Measurements from ENCODE around the gene ZNF343. TPM values are rescaled to one million over a fixed set of nuclear protein-coding genes. Genes with fewer than 3 reads are reported as not detected.

ZNF343 gene
- total and polyA plus RNA-seq, 10 of the 15 experiments (the other 5 are each of a cell fraction or from before 2014, with no cell fraction given): 1.3 to 11.1 (median 9.0) TPM

GRCh38 chr20:2545594-2545993, 36.9 kb upstream of the ZNF343 start:
- Histone ChIP-seq H3K27me3 (replicated peaks in 1 of 2; ENCODE audit: control insufficient read depth in 2 of 2, insufficient read depth in 2 of 2, low read length in 1 of 2) (no peaks in the 10 kb centered on the region; a peak in 1 of 4 replicates), H3K9me3 (replicated peaks; ENCODE audit: control insufficient read depth, insufficient read depth, low read length) (no peaks in the 10 kb centered on the region), H4K20me1 (ENCODE audit: control insufficient read depth, insufficient read depth) (no peaks in the 10 kb centered on the region), H3K36me3 (ENCODE audit: control insufficient read depth in 2 of 2, insufficient read depth in 2 of 2, low read length in 1 of 2) (no peaks in the 10 kb centered on the region), H3K79me2 (ENCODE audit: control insufficient read depth, insufficient read depth, low read length) (no peaks in the 10 kb centered on the region), H3K27ac (ENCODE audit: control insufficient read depth, insufficient read depth) (no peak overlapping the region), H3K4me2 (ENCODE audit: control insufficient read depth, insufficient read depth) (no peak overlapping the region), H3K4me1 (ENCODE audit: control insufficient read depth, insufficient read depth, low read length) (no peaks in the 10 kb centered on the region), H2AFZ (ENCODE audit: control insufficient read depth, low read depth, low read length) (no peak overlapping the region), H3K4me3 (no peak overlapping the region), H3K9ac (ENCODE audit: control insufficient read depth, insufficient read depth, low read length) (no peak overlapping the region)
- SMC1A ChIA-PET (ENCODE audit: uncharacterized antibody, unreplicated experiment): no interaction called here
- ATAC-seq (no peak), DNase-seq (ENCODE audit: low read depth, low spot score) (no peak), FAIRE-seq (no peak)
- TF ChIP-seq RAD51 (IDR thresholded peaks at IDR 0.05): no peak
- TF ChIP-seq MTA2 (IDR thresholded peaks at IDR 0.05; ENCODE audit: low read depth): no peak
- no peak for TF ChIP-seq MXI1 (IDR thresholded peaks at IDR 0.05; ENCODE audit: low read depth, low read length)
- no peak for TF ChIP-seq FOXK2 (IDR thresholded peaks at IDR 0.05)
- TF ChIP-seq BCL11A (IDR thresholded peaks at IDR 0.05; ENCODE audit: low read depth, low read length): no peak
- no peak for TF ChIP-seq SREBF2 (IDR thresholded peaks at IDR 0.05; ENCODE audit: low read length)
- intact Hi-C loops (cut with micrococcal nuclease; ENCODE audit: unreplicated experiment): no loop called here
- RAD21 ChIA-PET (ENCODE audit: unreplicated experiment): no interaction called here
- in situ Hi-C loops (cut with MboI): no loop called here
- POLR2A ChIA-PET: no interaction called here
- BruUV-seq (replicated peaks): no TSS peak
- WGBS (ENCODE audit: insufficient coverage, insufficient replicate concordance, low lambda C conversion rate, missing lambda C conversion rate): 0% methylated on average over 2 of the region's 2 CpGs
- CTCF ChIA-PET: interaction anchor here (1.4 kb wide), 2 partner anchors 21 to 24 kb away, joined by 4 to 7 read pairs; no protein-coding TSS in a partner anchor

- H3K9ac ChIP-seq (ENCODE audit: control insufficient read depth, insufficient read depth, low read length): no peak overlapping the region
- WGBS (ENCODE audit: insufficient coverage, insufficient replicate concordance, low lambda C conversion rate, missing lambda C conversion rate): 0% methylated on average over 1 of the region's 1 CpG
- H3K27me3 ChIP-seq (replicated peaks in 1 of 2; ENCODE audit: control insufficient read depth in 2 of 2, insufficient read depth in 2 of 2, low read length in 1 of 2): peaks cover 0 to 3% of the 10 kb centered on the region in 2 experiments; a peak in 2 of 4 replicates
- POLR2A ChIA-PET: interaction anchor here (0.6 to 0.7 kb wide), 2 partner anchors 23 to 252 kb away, joined by 3 to 4 read pairs; no protein-coding TSS in a partner anchor
- no peak for FAIRE-seq
- no peak for DNase-seq (ENCODE audit: low read depth, low spot score)
- no peak overlapping the region for H2AFZ ChIP-seq (ENCODE audit: control insufficient read depth, low read depth, low read length)
- H3K79me2 ChIP-seq (ENCODE audit: control insufficient read depth, insufficient read depth, low read length): no peaks in the 10 kb centered on the region
- RAD21 ChIA-PET (ENCODE audit: unreplicated experiment): no interaction called here
- no TSS peak for BruUV-seq (replicated peaks)
- intact Hi-C loops (cut with micrococcal nuclease; ENCODE audit: unreplicated experiment): no loop called here
- H3K4me1 ChIP-seq (ENCODE audit: control insufficient read depth, insufficient read depth, low read length): no peaks in the 10 kb centered on the region
- TF ChIP-seq RCOR1 (conservative IDR thresholded peaks at IDR 0.05; ENCODE audit: low read depth, low read length): no peak
- no peak for TF ChIP-seq HCFC1 (IDR thresholded peaks at IDR 0.05; ENCODE audit: low read length)
- TF ChIP-seq CEBPZ (IDR thresholded peaks at IDR 0.05; ENCODE audit: low read depth, low read length): no peak
- TF ChIP-seq NFYB (IDR thresholded peaks at IDR 0.05; ENCODE audit: insufficient read depth, low read depth, low read length): no peak
- no peak for TF ChIP-seq NFIC (IDR thresholded peaks at IDR 0.05; ENCODE audit: low read depth, low read length)
- H3K4me2 ChIP-seq (ENCODE audit: control insufficient read depth, insufficient read depth): no peak overlapping the region
- no peaks in the 10 kb centered on the region for H4K20me1 ChIP-seq (ENCODE audit: control insufficient read depth, insufficient read depth)
- H3K36me3 ChIP-seq (ENCODE audit: control insufficient read depth in 2 of 2, insufficient read depth in 2 of 2, low read length in 1 of 2): no peaks in the 10 kb centered on the region
- no peaks in the 10 kb centered on the region for H3K9me3 ChIP-seq (replicated peaks; ENCODE audit: control insufficient read depth, insufficient read depth, low read length)
- ATAC-seq: no peak
- H3K27ac ChIP-seq (ENCODE audit: control insufficient read depth, insufficient read depth): no peak overlapping the region
- CTCF ChIA-PET: no interaction called here
- in situ Hi-C loops (cut with MboI): no loop called here
- SMC1A ChIA-PET (ENCODE audit: uncharacterized antibody, unreplicated experiment): no interaction called here
- H3K4me3 ChIP-seq: no peak overlapping the region
Measured at GRCh38 chr20:2544211-2544610, 35.5 kb upstream of the ZNF343 start.
